ENCODE results near the gene TTC39C.

DNA sequence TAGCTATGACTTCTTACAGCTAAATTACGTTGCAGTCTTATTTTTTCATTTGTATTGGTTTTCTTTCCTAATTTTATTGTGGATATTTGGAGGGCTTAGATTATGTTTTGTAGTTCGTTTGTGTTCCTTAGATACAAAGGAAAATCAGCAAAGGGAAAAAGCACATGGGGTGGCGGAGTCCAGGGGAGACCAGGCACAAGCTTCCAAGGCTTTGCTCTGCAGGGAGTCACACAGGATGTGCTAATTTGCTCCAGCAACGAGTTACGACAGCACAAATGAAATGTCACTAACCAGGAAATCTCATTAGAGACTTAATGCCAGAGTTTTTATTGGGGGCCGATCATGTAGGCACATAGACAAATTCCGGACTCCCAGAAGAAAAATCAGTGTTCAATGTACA lies 63.8 kb downstream of the TTC39C start:
- TF ChIP-seq, protein P1, sequence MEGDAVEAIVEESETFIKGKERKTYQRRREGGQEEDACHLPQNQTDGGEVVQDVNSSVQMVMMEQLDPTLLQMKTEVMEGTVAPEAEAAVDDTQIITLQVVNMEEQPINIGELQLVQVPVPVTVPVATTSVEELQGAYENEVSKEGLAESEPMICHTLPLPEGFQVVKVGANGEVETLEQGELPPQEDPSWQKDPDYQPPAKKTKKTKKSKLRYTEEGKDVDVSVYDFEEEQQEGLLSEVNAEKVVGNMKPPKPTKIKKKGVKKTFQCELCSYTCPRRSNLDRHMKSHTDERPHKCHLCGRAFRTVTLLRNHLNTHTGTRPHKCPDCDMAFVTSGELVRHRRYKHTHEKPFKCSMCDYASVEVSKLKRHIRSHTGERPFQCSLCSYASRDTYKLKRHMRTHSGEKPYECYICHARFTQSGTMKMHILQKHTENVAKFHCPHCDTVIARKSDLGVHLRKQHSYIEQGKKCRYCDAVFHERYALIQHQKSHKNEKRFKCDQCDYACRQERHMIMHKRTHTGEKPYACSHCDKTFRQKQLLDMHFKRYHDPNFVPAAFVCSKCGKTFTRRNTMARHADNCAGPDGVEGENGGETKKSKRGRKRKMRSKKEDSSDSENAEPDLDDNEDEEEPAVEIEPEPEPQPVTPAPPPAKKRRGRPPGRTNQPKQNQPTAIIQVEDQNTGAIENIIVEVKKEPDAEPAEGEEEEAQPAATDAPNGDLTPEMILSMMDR (IDR thresholded peaks at IDR 0.05; ENCODE audit: low read depth, low read length): no peak
- no peak for TF ChIP-seq EZH2phosphoT487 (IDR thresholded peaks at IDR 0.05; ENCODE audit: low read depth)
